ENCODE results near the gene HSD3B1. TPM values are rescaled to one million over a fixed set of nuclear protein-coding genes. Genes with fewer than 3 reads are reported as not detected.
"Not testable (repeated sequence)": the region's sequence is repeated elsewhere in the genome, so short reads cannot be mapped to it uniquely, and the experiment has no call there.

HSD3B1 gene
- total and polyA plus RNA-seq, 5 donors: not detected

DNA sequence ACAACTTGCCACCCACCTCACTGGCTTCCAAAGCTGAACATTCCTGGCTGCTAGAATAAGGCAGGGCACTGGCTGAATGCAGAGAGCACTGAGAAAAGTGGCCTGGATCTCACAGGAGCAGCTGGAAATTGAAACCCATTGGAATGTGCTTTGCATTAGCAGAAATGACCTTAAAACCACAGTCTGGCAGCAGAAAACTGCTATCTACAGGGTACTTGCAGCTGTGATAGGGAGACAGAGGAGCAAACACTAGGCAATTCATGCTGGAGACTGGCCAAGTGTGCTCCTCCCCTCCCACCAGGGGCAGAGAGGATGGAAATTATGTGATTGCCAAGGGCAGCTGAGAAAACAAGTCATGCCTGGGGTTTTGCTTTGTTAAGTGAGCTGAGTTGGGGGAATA is 47.2 kb downstream of the HSD3B1 start:
- Histone ChIP-seq H3K9me3 (ENCODE audit: control insufficient read depth, low read length) (no peaks in the 10 kb centered on the region), H3K27me3 (ENCODE audit: control insufficient read depth, insufficient read depth) (no peaks in the 10 kb centered on the region), H3K4me1 (ENCODE audit: control insufficient read depth, insufficient read depth, low read length) (no peaks in the 10 kb centered on the region), H3K27ac (ENCODE audit: low read length) (no peak overlapping the region), H3K4me3 (ENCODE audit: low read length) (no peak overlapping the region)
- ATAC-seq: peak; percentile 66 to 69
- peak; percentile 35 to 63 (median 60) for DNase-seq
- intact Hi-C loops (cut with DNase I): no loop called here

DNA sequence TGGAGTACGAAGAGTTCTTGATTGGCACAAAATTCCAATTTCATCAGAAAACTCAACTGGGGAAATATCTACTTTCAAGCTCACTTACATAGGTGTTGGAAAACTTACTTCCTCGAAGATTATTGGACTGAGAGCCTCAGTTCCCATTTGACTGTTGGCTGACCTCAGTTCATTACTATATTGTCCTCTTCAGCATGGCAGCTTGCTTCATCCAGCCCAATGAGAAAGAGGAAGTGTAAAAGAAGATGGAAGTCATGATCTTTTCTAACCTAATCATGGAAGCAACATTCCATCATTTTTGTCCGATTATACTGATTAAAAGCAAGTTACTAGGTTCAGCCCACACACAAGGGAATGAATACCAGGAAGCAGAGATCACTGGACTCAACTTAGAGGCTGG is 49.4 kb downstream of the HSD3B1 start:
- ATAC-seq: no peak
- no peaks in the 10 kb centered on the region for H3K27me3 ChIP-seq (ENCODE audit: control insufficient read depth, insufficient read depth)
- H3K4me3 ChIP-seq (ENCODE audit: low read length): no peak overlapping the region
- H3K27ac ChIP-seq (ENCODE audit: low read length): no peak overlapping the region
- 49% methylated on average over 3 of the region's 3 CpGs for WGBS
- intact Hi-C loops (cut with DNase I): no loop called here
- no peak for DNase-seq
- H3K4me1 ChIP-seq (ENCODE audit: control insufficient read depth, insufficient read depth, low read length): no peaks in the 10 kb centered on the region
- H3K9me3 ChIP-seq (ENCODE audit: control insufficient read depth, low read length): no peaks in the 10 kb centered on the region

- H3K4me3 ChIP-seq (ENCODE audit: low read length); intact Hi-C loops (cut with DNase I); ATAC-seq; DNase-seq; H3K4me1 ChIP-seq (ENCODE audit: control insufficient read depth, insufficient read depth, low read length); H3K27me3 ChIP-seq (ENCODE audit: control insufficient read depth, insufficient read depth); H3K27ac ChIP-seq (ENCODE audit: low read length); H3K9me3 ChIP-seq (ENCODE audit: control insufficient read depth, low read length): not testable (repeated sequence)
- WGBS: 72% methylated on average over 3 of the region's 3 CpGs
Observed at GRCh38 chr1:119560402-119560801, 53.4 kb downstream of the HSD3B1 start.

- ATAC-seq (no peak), DNase-seq (no peak)
- Histone ChIP-seq H3K4me3 (ENCODE audit: low read length) (no peak overlapping the region), H3K9me3 (ENCODE audit: control insufficient read depth, low read length) (no peaks in the 10 kb centered on the region), H3K27ac (ENCODE audit: low read length) (no peak overlapping the region), H3K4me1 (ENCODE audit: control insufficient read depth, insufficient read depth, low read length) (peaks cover 4% of the 10 kb centered on the region), H3K27me3 (ENCODE audit: control insufficient read depth, insufficient read depth) (no peaks in the 10 kb centered on the region)
- intact Hi-C loops (cut with DNase I): no loop called here
- 84% methylated on average over 3 of the region's 3 CpGs for WGBS
Observed at GRCh38 chr1:119564548-119564947, 57.5 kb downstream of the HSD3B1 start.

Other genes with a start within 250 kb of the HSD3B1 start
- not detected for gene HAO2, start 138.4 kb upstream of the HSD3B1 start, total RNA-seq
- gene HAO2, start 138.4 kb upstream of the HSD3B1 start, polyA plus RNA-seq: not detected
- under 1 TPM in 1 of 4 donors, not detected in 3; 0.11 TPM for gene HSD3B2, start 92.1 kb upstream of the HSD3B1 start, total RNA-seq
- not detected for gene HSD3B2, start 92.1 kb upstream of the HSD3B1 start, polyA plus RNA-seq
- 10 to 100 TPM; 10.6 to 14.8 (median 10.8) TPM for gene ZNF697, start 141.1 kb downstream of the HSD3B1 start, total RNA-seq
- 4.3 TPM for gene ZNF697, start 141.1 kb downstream of the HSD3B1 start, polyA plus RNA-seq
- 10 to 100 TPM; 18.1 to 43.1 (median 20.5) TPM for gene PHGDH, start 204.7 kb downstream of the HSD3B1 start, total RNA-seq
- gene PHGDH, start 204.7 kb downstream of the HSD3B1 start, polyA plus RNA-seq: 11.9 TPM

All from right cardiac atrium (tissue), 5 donors.